ENCODE measurements around the gene MXRA8.

Gene MXRA8

GRCh38 chr1:1349256-1350012 lies 8.9 kb downstream of the MXRA8 start, which contains the start of gene DVL1:
DVL1 (minus strand) TSS chr1:1349418; CDS start chr1:1349065, 353 bp downstream.
- CTCF ChIA-PET: no interaction called here
- POLR2A ChIA-PET: no interaction called here
- peak; percentile 93 for DNase-seq (ENCODE audit: extremely low spot score)
- TF ChIP-seq CTCF (IDR thresholded peaks at IDR 0.05; ENCODE audit: control extremely low read depth, extremely low read depth, low read depth, missing control alignments): peak; percentile 64

GRCh38 chr1:1348420-1349255 lies 9.7 kb downstream of the MXRA8 start:
- POLR2A ChIA-PET: no interaction called here
- no peak for DNase-seq (ENCODE audit: extremely low spot score)
- TF ChIP-seq CTCF (IDR thresholded peaks at IDR 0.05; ENCODE audit: control extremely low read depth, extremely low read depth, low read depth, missing control alignments): no peak

GRCh38 chr1:1347663-1348419 lies 10.5 kb downstream of the MXRA8 start:
- POLR2A ChIA-PET: no interaction called here
- DNase-seq (ENCODE audit: extremely low spot score): no peak
- CTCF ChIA-PET: interaction anchor here (0.9 to 1.5 kb wide), 7 partner anchors 10 to 226 kb away, joined by 3 to 13 read pairs (median 4); no protein-coding TSS in a partner anchor
- TF ChIP-seq CTCF (IDR thresholded peaks at IDR 0.05; ENCODE audit: control extremely low read depth, extremely low read depth, low read depth, missing control alignments): no peak

More at GRCh38 chr1:1348420-1349255, 9.7 kb downstream of the MXRA8 start:
- CTCF ChIA-PET: interaction anchor here (0.9 to 1.5 kb wide), 7 partner anchors 11 to 227 kb away, joined by 3 to 13 read pairs (median 4); no protein-coding TSS in a partner anchor

- no peak for TF ChIP-seq CTCF (IDR thresholded peaks at IDR 0.05; ENCODE audit: control extremely low read depth, extremely low read depth, low read depth, missing control alignments)
- POLR2A ChIA-PET: no interaction called here
- CTCF ChIA-PET: interaction anchor here (1.4 to 1.5 kb wide), 2 partner anchors 22 to 225 kb away, joined by 4 to 5 read pairs; no protein-coding TSS in a partner anchor
- DNase-seq (ENCODE audit: extremely low spot score): no peak
Measured at GRCh38 chr1:1347026-1347595, 11.2 kb downstream of the MXRA8 start.

GRCh38 chr1:1346501-1346890 lies 11.9 kb downstream of the MXRA8 start:
- DNase-seq (ENCODE audit: extremely low spot score): no peak
- TF ChIP-seq CTCF (IDR thresholded peaks at IDR 0.05; ENCODE audit: control extremely low read depth, extremely low read depth, low read depth, missing control alignments): no peak
- ChIA-PET CTCF (interaction anchor here (0.6 to 1.3 kb wide), 3 partner anchors 26 to 197 kb away, joined by 3 read pairs; no protein-coding TSS in a partner anchor), POLR2A (no interaction called here)

Measured in GM10248 (cell line).